ENCODE data around the gene NSUN3. TPM values are rescaled to one million over a fixed set of nuclear protein-coding genes. Genes with fewer than 3 reads are reported as not detected.

NSUN3 gene
- total and polyA plus RNA-seq, 2 of the 4 experiments (the other 2 are of a cell fraction), result 4.9 to 6.8 TPM

GRCh38 chr3:94065122-94065521 is 2.3 kb downstream of the NSUN3 start:
- dilution Hi-C loops (cut with HindIII; ENCODE audit: low sequenced_read_pairs, unreplicated experiment), result no loop called here
- Histone ChIP-seq H3K18ac (ENCODE audit: low read depth, low read length) (no peak overlapping the region), H3K4ac (ENCODE audit: low read depth, low read length) (no peak overlapping the region), H4K5ac (ENCODE audit: low read depth, low read length) (no peak overlapping the region), H3K4me1 (ENCODE audit: control insufficient read depth, insufficient read depth, low read length) (peaks cover 1% of the 10 kb centered on the region; the same call in 1 of the 2 replicates), H2AK9ac (replicated peaks; ENCODE audit: low read depth, low read length, poor library complexity) (no peak overlapping the region), H3K79me1 (ENCODE audit: low read depth in 1 of 2, low read length in 2 of 2) (peaks cover 6 to 34% of the 10 kb centered on the region in 2 experiments; a peak in 3 of 4 replicates), H4K91ac (ENCODE audit: insufficient read depth, low read depth, low read length) (no peak overlapping the region), H3K9me3 (ENCODE audit: control insufficient read depth, insufficient read depth, low read length) (no peaks in the 10 kb centered on the region), H2BK20ac (ENCODE audit: low read depth, low read length) (no peak overlapping the region), H3K9me1 (ENCODE audit: insufficient read depth, low read length) (no peaks in the 10 kb centered on the region), H4K8ac (ENCODE audit: low read depth in 2 of 2, low read length in 2 of 2) (no peak overlapping the region), H3K4me2 (ENCODE audit: low read depth, low read length) (no peak overlapping the region), H3K23ac (ENCODE audit: low read depth, low read length) (no peak overlapping the region), H3K27me3 (ENCODE audit: control insufficient read depth, insufficient read depth, low read length) (no peaks in the 10 kb centered on the region), H2AFZ (replicated peaks; ENCODE audit: low read length, poor library complexity) (no peak overlapping the region), H3K14ac (replicated peaks; ENCODE audit: low read depth, low read length) (no peak overlapping the region), H2BK120ac (ENCODE audit: low read depth, low read length) (no peak overlapping the region), H3K4me3 (ENCODE audit: insufficient read depth, low read depth, low read length) (no peak overlapping the region), H3K56ac (ENCODE audit: extremely low read depth, insufficient read depth, low read length) (no peak overlapping the region), H4K20me1 (ENCODE audit: insufficient read depth, low read length) (no peaks in the 10 kb centered on the region), H2BK5ac (ENCODE audit: low read depth, low read length, poor library complexity, severe bottlenecking) (no peak overlapping the region), H3K36me3 (ENCODE audit: control insufficient read depth, insufficient read depth, low read length) (peaks cover 1% of the 10 kb centered on the region; the same call in 1 of the 2 replicates), H2AK5ac (ENCODE audit: low read depth, low read length) (no peak overlapping the region), H3K9ac (ENCODE audit: low read depth, low read length) (no peak overlapping the region), H3K27ac (ENCODE audit: insufficient read depth, low read length) (no peak overlapping the region), H2BK15ac (ENCODE audit: low read depth, low read length) (no peak overlapping the region)
- BruUV-seq (replicated peaks), result no TSS peak
- in situ Hi-C loops (cut with MboI; ENCODE audit: low sequenced_read_pairs), result loop anchor here (5.0 kb wide), 1 partner anchor 58 kb away; no protein-coding TSS in a partner anchor
- ATAC-seq (ENCODE audit: low read depth) (no peak), DNase-seq (no peak)
- intact Hi-C loops (cut with micrococcal nuclease), result loop anchor here (10.0 kb wide), 1 partner anchor 220 kb away; no protein-coding TSS in a partner anchor
- TF ChIP-seq CHD1 (IDR thresholded peaks at IDR 0.05; ENCODE audit: low read depth, low read length) (no peak), NFE2L2 (IDR thresholded peaks at IDR 0.05; ENCODE audit: low read depth, low read length) (no peak), RFX5 (IDR thresholded peaks at IDR 0.05; ENCODE audit: low read depth, low read length) (no peak), CEBPB (IDR thresholded peaks at IDR 0.05; ENCODE audit: low read depth, low read length) (no peak), RCOR1 (IDR thresholded peaks at IDR 0.05; ENCODE audit: insufficient replicate concordance, low read length) (no peak), POLR2A (IDR thresholded peaks at IDR 0.05; ENCODE audit: low read depth, low read length) (no peak), MAFK (IDR thresholded peaks at IDR 0.05; ENCODE audit: low read depth, low read length) (no peak), CTCF (conservative IDR thresholded peaks at IDR 0.05; ENCODE audit: low read depth, low read length) (no peak), MXI1 (IDR thresholded peaks at IDR 0.05; ENCODE audit: borderline replicate concordance, low read depth, low read length) (no peak)
- TF ChIP-seq, protein P1, sequence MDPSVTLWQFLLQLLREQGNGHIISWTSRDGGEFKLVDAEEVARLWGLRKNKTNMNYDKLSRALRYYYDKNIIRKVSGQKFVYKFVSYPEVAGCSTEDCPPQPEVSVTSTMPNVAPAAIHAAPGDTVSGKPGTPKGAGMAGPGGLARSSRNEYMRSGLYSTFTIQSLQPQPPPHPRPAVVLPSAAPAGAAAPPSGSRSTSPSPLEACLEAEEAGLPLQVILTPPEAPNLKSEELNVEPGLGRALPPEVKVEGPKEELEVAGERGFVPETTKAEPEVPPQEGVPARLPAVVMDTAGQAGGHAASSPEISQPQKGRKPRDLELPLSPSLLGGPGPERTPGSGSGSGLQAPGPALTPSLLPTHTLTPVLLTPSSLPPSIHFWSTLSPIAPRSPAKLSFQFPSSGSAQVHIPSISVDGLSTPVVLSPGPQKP (IDR thresholded peaks at IDR 0.05; ENCODE audit: borderline replicate concordance, low read depth, low read length), result no peak
- WGBS, 2 experiments (ENCODE audit: extremely low coverage in 2 of 2, insufficient read length in 1 of 2), result no CpG with 5 or more reads among the region's 1 CpG
- ChIA-PET CTCF (no interaction called here), POLR2A (ENCODE audit: unreplicated experiment) (no interaction called here)
